ENCODE measurements around the gene STMND1.

The STMND1 gene

DNA sequence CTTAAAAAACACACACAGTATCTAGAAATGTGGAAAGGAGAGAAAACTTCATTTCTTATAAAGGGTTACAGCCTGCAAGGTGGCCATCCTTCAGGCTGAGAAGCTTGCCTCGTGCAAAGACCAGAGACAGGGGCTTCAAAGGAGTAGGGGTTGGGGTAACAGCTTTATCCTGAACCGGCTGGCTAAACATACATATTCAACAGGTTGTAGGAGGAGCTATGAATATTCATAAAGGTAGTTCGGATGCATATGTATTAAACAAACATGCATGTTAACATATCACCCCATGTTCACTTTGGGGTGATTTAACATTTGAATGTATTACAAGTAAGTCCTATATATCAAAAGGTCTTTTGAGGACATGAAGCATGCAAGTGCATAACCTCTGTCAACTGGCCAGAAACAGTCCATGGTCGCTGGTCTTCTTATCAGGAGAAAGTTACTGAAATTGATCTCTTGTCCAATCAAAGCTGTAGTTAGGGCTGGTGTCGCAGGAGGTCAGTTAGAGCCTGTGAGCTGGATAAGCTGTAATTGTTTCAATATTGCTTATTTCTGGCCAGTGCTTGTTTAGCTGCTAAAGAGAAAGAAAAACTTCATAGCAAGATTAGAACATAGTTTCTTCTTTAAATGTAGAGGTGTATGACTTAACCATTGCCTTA lies 2.3 kb upstream of the STMND1 start:
- no peak for DNase-seq

DNA sequence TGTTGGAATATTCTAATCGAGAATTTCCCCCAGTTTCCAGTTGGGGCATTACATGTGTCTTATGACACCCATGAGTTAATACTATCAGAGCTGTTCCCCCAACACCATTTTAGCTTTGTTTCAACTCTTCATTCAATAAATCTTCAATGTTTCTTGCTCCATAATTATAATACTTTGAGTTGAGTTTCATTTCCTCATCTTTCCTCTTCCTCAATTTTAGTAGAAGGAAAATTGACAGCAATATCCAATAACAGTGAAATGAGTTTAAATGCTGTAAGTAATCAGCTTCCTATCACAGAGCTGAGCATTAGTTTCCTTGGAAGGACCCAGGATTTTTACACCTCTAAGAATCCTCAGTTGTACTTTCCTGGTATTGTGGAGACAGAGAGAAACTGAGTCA lies 1.0 kb upstream of the STMND1 start:
- no peak for DNase-seq

GRCh38 chr6:17102258-17102870 lies 514 bp downstream of the STMND1 start:
- DNase-seq = no peak

DNA sequence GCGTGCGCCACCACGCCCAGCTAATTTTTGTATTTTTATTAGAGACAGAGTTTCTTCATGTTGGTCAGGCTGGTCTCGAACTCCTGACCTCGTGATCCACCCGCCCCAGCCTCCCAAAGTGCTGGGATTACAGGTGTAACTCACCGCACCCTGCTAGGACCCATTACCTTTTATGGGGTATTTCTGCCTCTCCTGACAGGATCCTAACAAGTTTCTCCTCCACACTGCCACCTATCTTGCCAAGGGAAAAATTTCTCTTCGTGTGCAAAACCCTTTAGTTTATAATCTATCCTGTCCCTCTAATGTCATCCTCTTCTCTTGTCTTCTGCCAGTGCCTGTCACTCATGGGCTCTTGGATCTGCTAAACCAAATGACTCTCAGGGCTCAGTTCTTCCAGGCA lies 1.9 kb downstream of the STMND1 start:
- no peak for DNase-seq

GRCh38 chr6:17107863-17108262 lies 6.0 kb downstream of the STMND1 start:
- DNase-seq = no peak

DNA sequence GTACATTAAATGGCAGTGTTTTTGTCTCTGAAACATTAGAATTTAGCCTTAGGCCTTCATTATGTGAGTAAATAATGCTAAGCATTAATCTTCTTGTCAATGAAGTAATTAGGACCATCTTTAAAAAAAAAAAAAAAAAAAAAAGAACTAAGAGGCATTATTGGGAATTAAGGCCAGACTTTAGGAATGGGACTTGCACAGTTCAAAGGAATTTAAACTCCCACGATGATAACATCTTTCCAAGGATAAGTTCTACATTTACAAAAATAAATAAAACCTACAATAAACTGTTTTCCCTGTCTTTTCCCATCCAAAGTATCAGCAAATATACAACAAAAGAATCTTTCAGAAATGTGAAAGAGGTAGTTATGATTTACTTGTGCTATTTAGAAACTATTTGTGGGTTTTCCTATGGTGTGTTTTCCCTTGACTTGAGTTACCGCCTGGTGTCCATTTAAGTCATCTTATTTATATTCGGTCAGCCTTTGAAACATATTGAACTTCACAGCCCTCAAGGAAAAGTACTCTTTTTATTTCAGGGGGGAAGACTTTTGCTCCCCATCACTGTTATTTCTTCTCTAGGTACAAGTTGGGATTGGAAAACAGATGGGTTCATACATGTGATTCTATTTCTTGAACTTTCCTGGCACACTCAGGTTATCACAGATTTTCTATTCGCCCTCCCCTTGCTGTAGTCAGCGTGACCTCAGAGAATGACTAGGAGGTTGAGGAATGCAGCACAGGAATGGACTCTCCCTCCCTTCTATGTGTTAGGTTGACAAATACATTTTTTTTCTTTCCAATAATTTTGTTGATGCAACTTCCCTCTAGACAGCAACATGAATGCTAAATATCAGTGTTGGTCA lies 13.6 kb downstream of the STMND1 start:
- DNase-seq = no peak

DNA sequence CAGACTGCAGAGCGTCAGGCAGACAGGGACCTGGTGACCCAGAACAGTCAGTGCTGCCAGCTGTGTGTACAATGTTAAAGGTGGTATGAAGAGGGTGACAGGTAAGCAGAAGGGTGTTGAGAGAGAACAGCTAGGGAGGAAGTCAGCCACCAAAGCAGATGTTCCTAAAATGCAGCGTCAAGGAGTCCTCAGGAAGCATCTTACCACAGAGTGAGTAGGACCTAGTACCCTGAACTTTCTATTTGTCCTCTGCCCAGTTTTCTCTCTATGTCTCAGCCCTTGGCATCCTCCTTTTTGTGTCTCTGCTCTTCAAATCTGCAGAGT lies 14.2 kb downstream of the STMND1 start:
- no peak for DNase-seq

DNA sequence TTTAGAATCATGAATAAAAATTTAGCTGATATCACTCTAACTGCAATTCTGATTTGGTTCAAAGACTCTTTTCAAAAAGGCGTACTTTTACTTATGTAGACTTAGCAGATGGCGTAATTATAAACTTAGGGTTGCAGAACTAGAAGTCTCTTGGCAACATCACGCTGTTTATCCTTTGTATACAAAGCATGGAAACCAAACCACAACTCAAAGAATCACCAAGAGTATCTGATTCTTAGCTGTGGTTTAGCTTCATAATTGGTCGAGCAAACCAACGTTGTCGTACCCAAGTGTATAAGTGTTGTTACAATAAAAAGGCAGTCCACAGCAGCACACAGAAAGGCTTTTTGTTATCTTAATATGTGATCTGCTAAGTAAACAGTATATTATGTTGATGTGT lies 18.2 kb downstream of the STMND1 start:
- no peak for DNase-seq

DNA sequence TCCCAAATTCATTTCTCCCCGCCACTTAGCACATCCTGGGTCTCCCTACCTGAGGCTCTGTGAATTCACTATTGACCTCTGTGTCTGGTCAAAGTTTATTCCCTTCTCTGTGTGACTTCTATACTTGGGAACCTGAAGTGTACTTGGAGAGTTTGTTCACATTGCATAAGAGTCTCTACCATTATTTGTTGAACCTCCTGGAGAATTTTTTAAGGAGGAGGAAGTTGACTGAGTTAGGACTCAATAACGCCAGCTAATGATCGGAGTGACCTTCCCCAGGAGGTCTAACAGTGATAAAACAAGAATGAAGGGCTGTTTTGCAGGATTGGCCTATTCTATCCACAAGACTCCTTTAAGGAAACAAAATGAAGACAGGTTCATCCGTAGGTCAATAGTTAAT lies 23.6 kb downstream of the STMND1 start:
- no peak for DNase-seq

DNA sequence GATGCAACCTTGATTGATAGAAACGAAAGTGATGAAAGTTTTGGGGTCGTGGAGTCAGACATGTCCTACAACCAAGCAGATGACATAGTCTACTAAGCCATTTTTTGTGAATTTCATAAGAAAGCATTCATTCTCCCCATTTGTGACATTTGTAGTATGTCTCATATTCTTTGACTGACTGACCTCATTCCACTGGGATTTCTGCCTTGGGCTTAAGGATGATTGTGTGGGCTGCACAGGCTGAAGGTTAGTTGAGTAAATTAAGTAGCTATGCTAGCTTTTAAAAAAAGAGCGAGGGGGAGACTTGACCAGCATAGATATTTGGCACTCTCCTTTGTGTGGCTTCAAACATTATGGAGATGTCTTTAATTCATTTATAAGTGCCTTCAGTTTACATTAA lies 28.9 kb downstream of the STMND1 start:
- no peak for DNase-seq

GRCh38 chr6:17132967-17133366 lies 31.1 kb downstream of the STMND1 start:
- DNase-seq = no peak

DNA sequence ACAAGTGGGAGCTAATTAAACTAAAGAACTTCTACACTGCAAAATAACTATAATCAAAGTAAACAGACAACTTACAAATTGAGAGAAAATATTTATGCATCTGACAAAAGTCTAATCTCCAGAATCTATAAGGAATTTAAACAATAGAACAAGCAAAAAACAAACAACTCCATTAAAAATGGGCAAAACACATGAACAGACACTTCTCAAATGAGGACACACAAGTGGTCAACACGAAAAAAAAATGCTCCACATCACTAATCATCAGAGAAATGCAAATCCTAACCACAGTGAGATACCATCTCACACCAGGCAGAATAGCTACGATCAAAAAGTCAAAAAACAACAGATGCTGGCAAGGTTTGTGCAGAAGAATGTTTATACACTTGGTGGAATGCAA lies 36.2 kb downstream of the STMND1 start:
- DNase-seq = no peak

GRCh38 chr6:17144016-17144415 lies 42.2 kb downstream of the STMND1 start:
- no peak for DNase-seq

DNA sequence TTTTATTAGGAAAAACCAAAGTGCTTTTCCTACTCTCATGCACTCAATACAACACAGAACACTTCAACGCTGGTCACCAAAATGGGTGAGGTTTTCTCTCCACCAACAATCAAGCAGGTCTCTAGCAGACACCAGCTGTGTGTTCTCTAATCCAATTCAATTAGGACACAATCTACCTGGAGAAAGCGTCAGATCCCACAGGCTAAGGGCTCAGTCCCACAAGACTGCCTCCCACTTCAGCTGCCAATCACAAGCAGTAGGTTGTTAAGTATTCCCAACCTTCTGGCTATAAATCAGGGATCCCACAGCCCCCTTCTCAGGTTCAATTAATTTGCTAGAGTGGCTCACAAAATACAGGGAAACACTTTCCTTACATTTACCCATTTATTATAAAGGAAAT lies 47.7 kb downstream of the STMND1 start:
- DNase-seq = no peak

DNA sequence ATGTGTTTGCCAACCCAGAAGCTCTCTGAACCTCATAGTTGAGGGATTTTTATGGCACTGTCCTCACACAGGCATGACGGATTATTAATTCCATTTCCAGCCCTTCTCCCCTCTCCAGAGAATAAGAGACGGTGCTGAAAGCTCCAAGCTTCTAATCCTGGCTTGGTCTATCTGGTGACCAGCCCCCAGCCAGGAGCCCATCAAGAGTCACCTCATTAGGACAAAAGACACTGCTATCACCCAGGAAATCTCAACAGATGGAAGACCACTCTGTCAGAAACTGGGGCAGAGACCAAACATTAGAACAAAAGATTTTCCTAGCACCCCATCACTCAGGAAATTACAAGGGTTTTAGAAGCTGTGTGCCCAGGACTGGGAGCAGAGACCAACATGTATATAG lies 48.2 kb downstream of the STMND1 start:
- no peak for DNase-seq

DNA sequence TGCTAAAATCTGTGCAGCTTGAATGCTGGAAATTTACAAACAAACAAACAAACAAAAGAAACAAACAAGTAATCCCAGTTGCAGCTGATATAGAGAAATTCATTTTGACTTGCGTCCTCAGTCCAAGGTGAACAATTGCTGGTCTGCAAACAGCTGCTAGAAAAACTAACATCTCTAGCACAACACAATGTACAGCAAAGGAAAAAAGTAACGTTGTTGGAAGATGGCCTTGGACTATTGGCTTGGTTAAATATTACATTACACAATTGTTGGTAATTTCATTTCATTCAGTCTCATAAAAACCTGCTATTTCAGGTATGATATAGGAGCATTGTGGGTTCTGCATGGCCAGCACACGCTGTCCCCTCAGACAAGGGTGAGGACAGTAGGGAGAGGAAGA lies 50.0 kb downstream of the STMND1 start:
- DNase-seq = no peak

- no peak for DNase-seq
Observed at GRCh38 chr6:17152703-17153102, 50.9 kb downstream of the STMND1 start.

DNA sequence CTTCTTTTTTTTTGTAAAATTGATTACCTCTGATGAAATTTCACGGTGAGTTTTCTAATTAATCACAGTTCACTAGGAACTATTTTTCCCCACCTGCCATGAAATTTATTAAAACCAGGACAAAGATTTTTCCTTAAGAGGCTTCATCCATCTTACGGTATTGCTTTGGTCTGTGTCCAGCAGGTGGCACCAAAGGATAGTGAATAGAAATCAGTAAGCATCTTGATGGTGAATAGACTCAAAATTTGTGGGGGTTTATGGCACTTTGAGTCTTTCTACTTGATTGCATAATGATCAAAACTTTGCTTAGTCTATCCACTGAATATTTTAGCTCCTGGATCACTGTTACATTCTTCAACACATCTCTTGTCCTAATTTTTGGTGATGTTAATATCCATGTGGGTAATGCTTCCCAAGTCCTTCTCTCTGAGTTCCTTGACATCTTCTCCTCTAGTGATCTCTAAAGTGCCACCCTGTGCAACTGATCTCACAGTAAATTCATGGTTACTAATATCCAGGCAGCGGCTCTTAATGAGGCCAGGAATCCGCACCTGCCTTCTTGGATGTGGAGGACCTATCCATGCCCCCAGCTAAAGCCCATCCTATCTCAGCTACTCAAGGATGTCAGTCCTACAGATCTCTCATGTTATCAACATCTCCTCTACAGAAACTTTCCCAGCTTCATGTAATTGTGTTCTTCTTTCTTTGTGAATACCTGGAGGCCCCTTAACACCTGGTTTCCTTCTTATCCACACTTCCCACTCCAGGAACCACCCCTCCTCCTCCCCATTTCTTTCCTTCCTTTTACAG lies 54.5 kb downstream of the STMND1 start:
- DNase-seq = peak; percentile 28 to 51

- no peak for DNase-seq
Observed at GRCh38 chr6:17156966-17157365, 55.1 kb downstream of the STMND1 start.

DNA sequence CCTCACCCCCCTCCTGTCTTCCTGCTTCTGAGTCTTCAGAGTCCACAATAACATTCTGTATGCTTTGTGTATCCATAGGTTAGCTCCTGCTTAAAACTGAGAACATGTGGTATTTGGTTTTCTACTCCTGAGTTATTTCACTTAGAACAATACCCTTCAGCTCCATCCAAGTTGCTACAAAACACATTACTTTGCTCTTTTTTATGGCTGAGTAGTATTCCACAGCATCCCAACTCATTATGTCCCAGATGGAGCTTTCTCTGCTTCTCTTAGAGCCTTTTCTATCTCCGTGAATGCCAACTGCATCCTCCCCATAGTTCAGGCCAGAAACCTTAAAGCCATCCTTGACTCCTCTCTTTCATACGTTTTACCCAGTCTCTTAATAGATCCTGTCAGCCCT lies 55.8 kb downstream of the STMND1 start:
- DNase-seq = no peak

DNA sequence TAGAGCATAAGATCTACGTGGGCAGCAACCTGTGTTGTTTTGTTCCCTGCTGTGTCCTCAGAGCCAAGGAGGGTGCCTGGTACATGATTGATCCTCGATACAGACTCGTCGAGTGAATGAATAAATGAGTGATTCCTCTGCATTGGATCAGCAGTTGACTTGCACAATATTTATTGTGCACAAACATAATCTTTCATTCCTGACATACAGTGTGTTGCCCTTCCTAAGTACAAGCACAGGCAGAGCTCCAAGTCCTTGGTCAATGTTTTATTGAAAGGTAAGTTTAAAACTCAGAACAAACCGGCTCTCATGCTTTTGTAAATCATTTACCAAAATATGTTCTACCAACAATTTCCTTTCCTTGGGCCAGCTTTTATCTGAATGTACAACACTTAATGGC lies 57.4 kb downstream of the STMND1 start:
- no peak for DNase-seq

DNA sequence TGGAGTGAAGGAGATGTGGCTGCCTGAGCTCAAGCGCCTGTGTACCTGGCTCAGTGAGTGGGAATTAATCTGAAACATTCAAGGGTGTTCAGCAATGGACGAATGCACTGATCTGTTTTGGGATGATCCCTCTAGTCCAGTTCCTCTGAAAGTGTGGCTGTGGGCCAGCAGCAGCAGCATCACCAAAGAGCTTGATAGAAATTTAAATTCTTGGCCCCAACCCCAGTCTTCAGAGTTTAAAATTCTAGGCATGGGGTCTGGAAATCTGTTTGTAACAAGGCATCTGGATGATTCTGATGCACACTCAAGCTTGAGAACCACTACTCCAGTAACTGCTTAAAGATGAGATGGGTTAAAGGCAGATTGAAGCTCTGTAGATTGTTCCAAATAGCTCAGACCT lies 59.2 kb downstream of the STMND1 start:
- no peak for DNase-seq

DNA sequence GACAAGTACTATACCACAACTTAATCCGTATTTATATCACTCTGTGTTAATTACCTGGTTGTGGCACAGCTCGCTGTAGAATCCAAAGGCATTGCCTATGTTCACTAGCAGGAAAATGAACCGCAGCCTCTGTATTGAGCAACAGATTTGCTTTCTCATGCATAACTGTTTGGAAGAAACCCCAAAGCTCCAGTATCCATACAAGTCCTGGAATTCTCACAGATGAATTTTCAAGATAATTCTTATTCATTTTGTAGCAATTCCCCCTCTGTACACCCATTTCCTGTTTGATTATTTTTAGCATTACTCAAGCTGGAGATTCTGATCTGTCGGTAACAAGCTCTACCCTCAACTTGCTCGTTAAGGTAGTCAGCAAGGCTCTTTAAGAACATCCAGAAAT lies 63.5 kb downstream of the STMND1 start:
- DNase-seq = no peak
